ENCODE measurements around the gene INTS13.

- TF ChIP-seq CTCF (conservative IDR thresholded peaks at IDR 0.05; ENCODE audit: low read depth, low read length) (no peak), USF2 (IDR thresholded peaks at IDR 0.05; ENCODE audit: low read depth, low read length) (no peak), BHLHE40 (IDR thresholded peaks at IDR 0.05; ENCODE audit: low read depth, low read length) (no peak)
These were observed 47.0 kb downstream of the INTS13 start for GRCh38 chr12:26890784-26891183.

Measured in IMR-90 (cell line).